T-helper 22 cell (primary cell): Measurements from ENCODE around the gene RNF41.

ENCODE experiments used
- DNase-seq: peaks from one replicate; pipeline ENCODE4 v3.0.0-alpha.2; 2020; ENCODE audit warnings: low read depth

RNF41 gene

GRCh38 chr12:56152756-56153677 lies 68.7 kb downstream of the RNF41 start:
- no peak for DNase-seq
